ENCODE data around the gene HK1. TPM values are rescaled to one million over a fixed set of nuclear protein-coding genes. Genes with fewer than 3 reads are reported as not detected.
"Not testable (repeated sequence)": the region's sequence is repeated elsewhere in the genome, so short reads cannot be mapped to it uniquely, and the experiment has no call there.

The HK1 gene
- total and polyA plus RNA-seq, 2 of the 4 experiments (the other 2 are of a cell fraction), result 53.7 to 90.5 TPM

DNA sequence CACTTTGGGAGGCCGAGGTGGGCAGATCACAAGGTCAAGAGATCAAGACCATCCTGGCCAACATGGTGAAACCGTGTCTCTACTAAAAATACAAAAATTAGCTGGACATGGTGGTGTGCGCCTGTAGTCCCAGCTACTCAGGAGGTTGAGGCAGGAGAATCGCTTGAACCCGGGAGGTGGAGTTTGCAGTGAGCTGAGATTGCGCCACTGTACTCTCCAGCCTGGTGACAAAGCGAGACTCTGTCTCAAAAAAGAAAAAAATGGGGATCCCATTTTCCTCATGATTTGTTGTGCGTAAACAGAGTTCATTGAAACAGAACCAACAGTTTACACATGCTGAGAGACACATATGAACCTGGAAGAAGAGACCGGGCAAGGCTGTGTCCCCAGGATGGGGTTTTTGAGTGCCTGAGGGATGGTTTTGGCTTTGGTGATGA lies 55.6 kb downstream of the HK1 start:
- H2BK5ac ChIP-seq (ENCODE audit: low read depth, low read length, poor library complexity, severe bottlenecking); intact Hi-C loops (cut with micrococcal nuclease); POLR2A ChIA-PET (ENCODE audit: unreplicated experiment): not testable (repeated sequence)

More for the DNA sequence above, 55.6 kb downstream of the HK1 start:
- H3K4me2 ChIP-seq (ENCODE audit: low read depth, low read length); dilution Hi-C loops (cut with HindIII; ENCODE audit: low sequenced_read_pairs, unreplicated experiment); DNase-seq; H2AK5ac ChIP-seq (ENCODE audit: low read depth, low read length); H3K9ac ChIP-seq (ENCODE audit: low read depth, low read length); H3K4ac ChIP-seq (ENCODE audit: low read depth, low read length); H3K27ac ChIP-seq (ENCODE audit: insufficient read depth, low read length); in situ Hi-C loops (cut with MboI; ENCODE audit: low sequenced_read_pairs); H2AFZ ChIP-seq (replicated peaks; ENCODE audit: low read length, poor library complexity); H2BK20ac ChIP-seq (ENCODE audit: low read depth, low read length); H2BK120ac ChIP-seq (ENCODE audit: low read depth, low read length); H2BK15ac ChIP-seq (ENCODE audit: low read depth, low read length); H4K91ac ChIP-seq (ENCODE audit: insufficient read depth, low read depth, low read length); ATAC-seq (ENCODE audit: low read depth); H3K18ac ChIP-seq (ENCODE audit: low read depth, low read length); BruUV-seq (replicated peaks); H3K9me3 ChIP-seq (ENCODE audit: control insufficient read depth, insufficient read depth, low read length); H3K14ac ChIP-seq (replicated peaks; ENCODE audit: low read depth, low read length); H3K4me3 ChIP-seq (ENCODE audit: insufficient read depth, low read depth, low read length); H3K36me3 ChIP-seq (ENCODE audit: control insufficient read depth, insufficient read depth, low read length); H3K27me3 ChIP-seq (ENCODE audit: control insufficient read depth, insufficient read depth, low read length); H2AK9ac ChIP-seq (replicated peaks; ENCODE audit: low read depth, low read length, poor library complexity); H4K5ac ChIP-seq (ENCODE audit: low read depth, low read length); H4K8ac ChIP-seq (ENCODE audit: low read depth in 2 of 2, low read length in 2 of 2); CTCF ChIA-PET; H3K23ac ChIP-seq (ENCODE audit: low read depth, low read length); H3K56ac ChIP-seq (ENCODE audit: extremely low read depth, insufficient read depth, low read length): not testable (repeated sequence)
- Histone ChIP-seq H3K79me1 (ENCODE audit: low read depth in 1 of 2, low read length in 2 of 2) (peaks cover 44 to 84% of the 10 kb centered on the region in 2 experiments), H4K20me1 (ENCODE audit: insufficient read depth, low read length) (peaks cover 70% of the 10 kb centered on the region), H3K4me1 (ENCODE audit: control insufficient read depth, insufficient read depth, low read length) (peaks cover 23% of the 10 kb centered on the region), H3K9me1 (ENCODE audit: insufficient read depth, low read length) (peaks cover 53% of the 10 kb centered on the region)
- WGBS, 2 experiments (ENCODE audit: extremely low coverage in 2 of 2, insufficient read length in 1 of 2), result 80% methylated on average over 1 of the region's 9 CpGs; no CpG with 5 or more reads in 1 of the 2 experiments
